HepG2 (cell line): ENCODE data around the gene MEPCE. TPM values are rescaled to one million over a fixed set of nuclear protein-coding genes. Genes with fewer than 3 reads are reported as not detected.
A peak's percentile ranks its signal among the peaks of the same experiment; 100 is the strongest.

Source experiments
- ATAC-seq: fragments of 200-7000 bp; cut with Tn5 transposase; 3 replicates; pipeline ENCODE4 v1.9.1; 2020; ENCODE audit warnings: mild to moderate bottlenecking, moderate library complexity
- BruUV-seq: library from RNA; stranded (reverse); fragments of 400-500 nt; replicated peaks from 2 replicates; lab custom pipeline; 2021; lab: Mats Ljungman, UMichigan
- CTCF ChIA-PET: fragments of 300-600 bp; formaldehyde crosslinking; extraction: SDS; loops from one replicate; lab custom pipeline; 2021; ENCODE audit warnings: low total read pairs, inconsistent platforms, low intra/inter-chr PET ratio; lab: Yijun Ruan, JAX
- POLR2A ChIA-PET: fragments of 350-600 bp; sonication (Branson Sonifier 250); formaldehyde crosslinking; loops from one replicate; lab custom pipeline; 2020; ENCODE audit warnings: antibody characterized with exemption, inconsistent platforms; lab: Yijun Ruan, JAX
- DNase-seq: peaks from one replicate; pipeline ENCODE4 v3.0.0-alpha.2; 2015; ENCODE audit warnings: low spot score
- FAIRE-seq: peaks from 3 replicates; lab custom pipeline; 2011; peaks lifted over from hg19 to GRCh38; lab: Jason Lieb, UNC
- H2AFZ ChIP-seq: one replicate; pipeline ENCODE4 v1.6.1; 2011; ENCODE audit warnings: low read length, inconsistent platforms
- H3K27ac ChIP-seq: fragments of 300-600 bp; 3 replicates; pipeline ENCODE4 v1.8.0; 2011; ENCODE audit warnings: mixed run types, mild to moderate bottlenecking, mixed read lengths, low read length, inconsistent platforms; ENCODE audit not compliant: insufficient read depth; ENCODE audit errors: extremely low read length
- H3K27me3 ChIP-seq, 2 experiments: fragments of 200-600 bp in 1 of 2; 2 replicates in 1 of 2; 3 replicates in 1 of 2; pipeline versions ENCODE4 v1.6.0 to v1.8.0; 2011; ENCODE audit warnings: low read length in 2 of 2, mild to moderate bottlenecking in 2 of 2, moderate library complexity in 2 of 2, inconsistent platforms in 1 of 2; ENCODE audit not compliant: insufficient read depth in 2 of 2, control insufficient read depth in 1 of 2
- H3K36me3 ChIP-seq, 2 experiments: fragments of 200-600 bp in 1 of 2; replicated peaks in 1 of 2; 2 replicates in 1 of 2; 3 replicates in 1 of 2; pipeline versions ENCODE4 v1.5.1 to v1.8.0; 2011; ENCODE audit warnings: low read length in 2 of 2, inconsistent platforms in 1 of 2; ENCODE audit not compliant: insufficient read depth in 2 of 2, control insufficient read depth in 1 of 2
- H3K4me1 ChIP-seq: 2 replicates; pipeline ENCODE4 v1.5.1; 2012; ENCODE audit warnings: low read length, inconsistent platforms; ENCODE audit not compliant: insufficient read depth
- H3K4me2 ChIP-seq: 2 replicates; pipeline ENCODE4 v1.6.0; 2011; ENCODE audit warnings: low read depth, low read length, inconsistent platforms
- H3K4me3 ChIP-seq, 3 experiments: fragments of 200-600 bp in 1 of 3; sonication (generic), shearing (Covaris generic) in 1 of 3; replicated peaks in 1 of 3; 2 replicates each; pipeline ENCODE4 v1.5.1; 2011 to 2016; ENCODE audit warnings: low read length in 3 of 3, inconsistent platforms in 2 of 3, low read depth in 2 of 3, mild to moderate bottlenecking in 2 of 3, control low read depth in 1 of 3, mixed read lengths in 1 of 3; ENCODE audit not compliant: insufficient read depth in 1 of 3
- H3K79me2 ChIP-seq: one replicate; pipeline ENCODE4 v1.6.1; 2011; ENCODE audit warnings: low read length, inconsistent platforms; ENCODE audit not compliant: insufficient read depth
- H3K9ac ChIP-seq: 2 replicates; pipeline ENCODE4 v1.6.0; 2011; ENCODE audit warnings: mild to moderate bottlenecking, low read depth, low read length, inconsistent platforms; ENCODE audit not compliant: insufficient read depth
- H3K9me3 ChIP-seq: 2 replicates; pipeline ENCODE4 v1.5.1; 2012; ENCODE audit warnings: mild to moderate bottlenecking, low read length
- H4K20me1 ChIP-seq: 2 replicates; pipeline ENCODE4 v1.6.0; 2011; ENCODE audit warnings: inconsistent platforms, mild to moderate bottlenecking, low read length, moderate library complexity; ENCODE audit not compliant: insufficient read depth
- CHD2 ChIP-seq: IDR thresholded peaks from 2 replicates; pipeline ENCODE4 v1.6.1; 2011; ENCODE audit warnings: low read depth, low read length, improper control_type of control experiment
- GTF2F1 ChIP-seq: fragments of 150-350 bp; IDR thresholded peaks from 2 replicates; pipeline ENCODE4 v1.6.1; 2014; ENCODE audit warnings: low read length
- HNF1B ChIP-seq: sonication (generic); formaldehyde crosslinking; IDR thresholded peaks from 2 replicates; pipeline ENCODE4 v1.5.1; 2020; ENCODE audit warnings: mild to moderate bottlenecking, moderate library complexity, missing genetic modification reagents
- HOXA3 ChIP-seq: sonication (generic); formaldehyde crosslinking; IDR thresholded peaks from 2 replicates; pipeline ENCODE4 v1.5.0; 2020; ENCODE audit warnings: missing genetic modification reagents
- LRRFIP1 ChIP-seq: sonication (generic); formaldehyde crosslinking; conservative IDR thresholded peaks from 2 replicates; pipeline ENCODE4 v1.4.0; 2020; ENCODE audit warnings: missing genetic modification reagents
- MXD4 ChIP-seq: IDR thresholded peaks from 2 replicates; pipeline ENCODE4 v1.6.1; 2016; ENCODE audit warnings: mild to moderate bottlenecking, missing biosample characterization, missing genetic modification reagents
- NFIC ChIP-seq: IDR thresholded peaks from 2 replicates; pipeline ENCODE4 v1.6.1; 2012; ENCODE audit warnings: mild to moderate bottlenecking, low read length, inconsistent platforms
- POLR2AphosphoS5 ChIP-seq: IDR thresholded peaks from 2 replicates; pipeline ENCODE4 v1.6.1; 2012; ENCODE audit warnings: low read depth, low read length
- SOX6 ChIP-seq, 2 experiments: fragments of 450-650 bp in 1 of 2; sonication (generic) in 1 of 2; formaldehyde crosslinking in 1 of 2; IDR thresholded peaks; 2 replicates each; pipeline versions ENCODE4 v1.4.0 to v1.6.1; 2017 to 2020; ENCODE audit warnings: antibody characterized with exemption in 1 of 2, mild to moderate bottlenecking in 1 of 2, missing genetic modification reagents in 1 of 2
- TAF1 ChIP-seq: sonication (generic); formaldehyde crosslinking; IDR thresholded peaks from 2 replicates; pipeline ENCODE4 v1.4.0; 2020; ENCODE audit warnings: missing genetic modification reagents
- TMF1 ChIP-seq: sonication (generic); formaldehyde crosslinking; IDR thresholded peaks from 2 replicates; pipeline ENCODE4 v1.8.1; 2022; ENCODE audit warnings: low read depth, missing genetic modification reagents
- YEATS2 ChIP-seq: sonication (generic); formaldehyde crosslinking; IDR thresholded peaks from 2 replicates; pipeline ENCODE4 v1.4.0; 2020; ENCODE audit warnings: missing genetic modification reagents, borderline replicate concordance
- ZNF441 ChIP-seq: sonication (generic); formaldehyde crosslinking; IDR thresholded peaks from 2 replicates; pipeline ENCODE4 v1.7.0; 2021; ENCODE audit warnings: missing genetic modification reagents, borderline replicate concordance
- ZNF512B ChIP-seq: sonication (generic); formaldehyde crosslinking; IDR thresholded peaks from 2 replicates; pipeline ENCODE4 v1.5.1; 2020; ENCODE audit warnings: missing genetic modification reagents, mild to moderate bottlenecking, borderline replicate concordance
- ZNF543 ChIP-seq: sonication (generic); formaldehyde crosslinking; IDR thresholded peaks from 2 replicates; pipeline ENCODE4 v1.4.0; 2020; ENCODE audit warnings: mild to moderate bottlenecking, missing genetic modification reagents
- ZNF629 ChIP-seq: sonication (generic); formaldehyde crosslinking; conservative IDR thresholded peaks from 2 replicates; pipeline ENCODE4 v1.5.0; 2020; ENCODE audit warnings: missing genetic modification reagents
- ZNF709 ChIP-seq: sonication (generic); formaldehyde crosslinking; IDR thresholded peaks from 2 replicates; pipeline ENCODE4 v1.5.0; 2020; ENCODE audit warnings: mild to moderate bottlenecking, missing genetic modification reagents
- WGBS: methylation state at CpG from one replicate; pipeline ENCODE4 v1.1.6; 2017; ENCODE audit warnings: low lambda C conversion rate; 5-methylcytosine and 5-hydroxymethylcytosine counted together
- in situ Hi-C: cut with HindIII; loops from 2 replicates; pipeline ENCODE4 v1.10.0; 2017; ENCODE audit warnings: low pct_unique_long_range_greater_than_20kb; ENCODE audit not compliant: extremely low pct_ligation_motif_present
- intact Hi-C: fragments of 100-400 bp; cut with micrococcal nuclease; formaldehyde crosslinking; loops from one replicate; pipeline ENCODE4 v1.10.0; 2022; ENCODE audit not compliant: unreplicated experiment
- polyA plus RNA-seq, 8 experiments: library from polyadenylated mRNA; depleted of rRNA in 3 of 8; stranded (reverse) in 7 of 8; unstranded in 1 of 8; fragments of >200 nt; fragmentation: Illumina TruSeq in 4 of 8; extraction: Trizol in 4 of 8; gene quantifications; 2 replicates each; pipeline versions ENCODE4 v1.2.1 to v1.2.3, GENCODE V29; 2011 to 2016; ENCODE audit warnings: low read depth in 4 of 8, missing spikeins in 1 of 8, mixed read lengths in 1 of 8; ENCODE audit not compliant: insufficient read depth in 1 of 8
- total RNA-seq, 5 experiments: library from RNA; depleted of rRNA; stranded (reverse); fragments of >200 nt; fragmentation: Illumina TruSeq; extraction: Trizol; gene quantifications; 2 replicates each; pipeline ENCODE4 v1.2.3, GENCODE V29; 2016; ENCODE audit warnings: low read depth in 1 of 5

The MEPCE gene
- total and polyA plus RNA-seq, 2 of the 13 experiments (the other 11 are each of a cell fraction or from before 2014, with no cell fraction given): 12.3 to 26.0 TPM

- Histone ChIP-seq H3K79me2 (peaks cover 37% of the 10 kb centered on the region), H3K4me1 (peaks cover 71% of the 10 kb centered on the region), H4K20me1 (no peaks in the 10 kb centered on the region; the same call in 1 of the 2 replicates), H3K27ac (peak overlapping the region; percentile 90), H3K36me3 (peaks cover 5 to 30% of the 10 kb centered on the region in 2 experiments), H3K4me3 (peak overlapping the region; percentile 80 to 93 (median 86)), H2AFZ (no peak overlapping the region), H3K9me3 (no peaks in the 10 kb centered on the region), H3K4me2 (peak overlapping the region; percentile 80), H3K9ac (peak overlapping the region; percentile 95), H3K27me3 (no peaks in the 10 kb centered on the region; a peak in 1 of 5 replicates)
- in situ Hi-C loops (no loop called here), intact Hi-C loops (no loop called here)
- WGBS: 88% methylated on average over 22 of the region's 22 CpGs
- DNase-seq: no peak
- ChIA-PET CTCF (no interaction called here), POLR2A (interaction anchor here (0.9 to 5.0 kb wide), 2 partner anchors 11 to 15 kb away, joined by 4 to 72 read pairs; no protein-coding TSS in a partner anchor)
- ATAC-seq: no peak
- FAIRE-seq: no peak
- BruUV-seq: no TSS peak
- TF ChIP-seq ZNF441 (no peak), YEATS2 (CRISPR knock-in tag) (no peak), ZNF512B (CRISPR knock-in tag) (no peak), GTF2F1 (no peak), NFIC (no peak), ZNF543 (CRISPR knock-in tag) (no peak), POLR2AphosphoS5 (peak; percentile 18; the same call in 1 of the 2 replicates), TMF1 (no peak), ZNF709 (CRISPR knock-in tag) (no peak), SOX6 (IDR thresholded peaks at IDR 0.05) (no peak), SOX6 (CRISPR knock-in tag; IDR thresholded peaks at IDR 0.05) (0 out of 2 replicates have a peak, but pooled peaks have one; percentile 21), LRRFIP1 (CRISPR knock-in tag) (no peak), TAF1 (0 out of 2 replicates have a peak, but pooled peaks have one; percentile 23), HOXA3 (CRISPR knock-in tag) (no peak), CHD2 (no peak), HNF1B (CRISPR knock-in tag) (0 out of 2 replicates have a peak, but pooled peaks have one; percentile 40), MXD4 (CRISPR knock-in tag) (no peak), ZNF629 (no peak)
These were observed 4.9 kb downstream of the MEPCE start for GRCh38 chr7:100434297-100435144.
